SK-N-SH treated with all-trans-retinoic acid at 6 μM for 48 hours (cell line): ENCODE data around the gene PITRM1.

Source experiments
- ATAC-seq: fragments of 200-7000 bp; cut with Tn5 transposase; 3 replicates; pipeline ENCODE4 v1.9.1; 2020; ENCODE audit warnings: mild to moderate bottlenecking, moderate library complexity
- BACH2 ChIP-seq: fragments of 250-450 bp; sonication (Bioruptor Pico); IDR thresholded peaks from 2 replicates; pipeline ENCODE4 v1.9.0; 2021; ENCODE audit warnings: mild to moderate bottlenecking, borderline replicate concordance
- CSDC2 ChIP-seq: fragments of 250-450 bp; sonication (Bioruptor Pico); IDR thresholded peaks from 2 replicates; pipeline ENCODE4 v1.5.0; 2020; ENCODE audit warnings: mild to moderate bottlenecking, moderate library complexity
- ESRRG ChIP-seq: fragments of 250-450 bp; sonication (Bioruptor Pico); IDR thresholded peaks from 2 replicates; pipeline ENCODE4 v1.6.1; 2021; ENCODE audit warnings: mild to moderate bottlenecking
- GLIS3 ChIP-seq: fragments of 250-450 bp; sonication (Bioruptor Pico); IDR thresholded peaks from 2 replicates; pipeline ENCODE4 v1.5.0; 2020; ENCODE audit warnings: mild to moderate bottlenecking, moderate library complexity
- ISL1 ChIP-seq: fragments of 250-450 bp; sonication (Bioruptor Pico); IDR thresholded peaks from 2 replicates; pipeline ENCODE4 v2.1.2; 2022; ENCODE audit warnings: mild to moderate bottlenecking, moderate library complexity
- OSR1 ChIP-seq: fragments of 250-450 bp; sonication (Bioruptor Pico); IDR thresholded peaks from 2 replicates; pipeline ENCODE4 v1.8.0; 2022; ENCODE audit warnings: moderate library complexity, mild to moderate bottlenecking, inconsistent platforms
- SNAI2 ChIP-seq: fragments of 250-450 bp; sonication (Bioruptor Pico); IDR thresholded peaks from 2 replicates; pipeline ENCODE4 v1.5.0; 2020; ENCODE audit warnings: mild to moderate bottlenecking, moderate library complexity
- TCF4 ChIP-seq: fragments of 250-450 bp; sonication (Bioruptor Pico); IDR thresholded peaks from 2 replicates; pipeline ENCODE4 v1.8.0; 2021; ENCODE audit warnings: mild to moderate bottlenecking, moderate library complexity, borderline replicate concordance
- TOX ChIP-seq: fragments of 250-450 bp; sonication (Bioruptor Pico); IDR thresholded peaks from 2 replicates; pipeline ENCODE4 v1.8.0; 2021; ENCODE audit warnings: mild to moderate bottlenecking, moderate library complexity, borderline replicate concordance
- ZC3H10 ChIP-seq: fragments of 250-450 bp; sonication (Bioruptor Pico); IDR thresholded peaks from 2 replicates; pipeline ENCODE4 v1.5.1; 2021; ENCODE audit warnings: mild to moderate bottlenecking, moderate library complexity
- ZFP3 ChIP-seq: fragments of 250-450 bp; sonication (Bioruptor Pico); IDR thresholded peaks from 2 replicates; pipeline ENCODE4 v1.5.0; 2020; ENCODE audit warnings: mild to moderate bottlenecking, moderate library complexity
- ZFP30 ChIP-seq: fragments of 450-650 bp; formaldehyde crosslinking; IDR thresholded peaks from 2 replicates; pipeline ENCODE4 v1.5.0; 2022; ENCODE audit warnings: mild to moderate bottlenecking, moderate library complexity
- ZNF565 ChIP-seq: fragments of 450-650 bp; formaldehyde crosslinking; conservative IDR thresholded peaks from 2 replicates; pipeline ENCODE4 v1.5.0; 2020; ENCODE audit warnings: low read depth, mild to moderate bottlenecking, moderate library complexity
- ZNF70 ChIP-seq: fragments of 450-650 bp; formaldehyde crosslinking; IDR thresholded peaks from 2 replicates; pipeline ENCODE4 v1.5.0; 2020; ENCODE audit warnings: mild to moderate bottlenecking, moderate library complexity
- ZNF8 ChIP-seq: fragments of 450-650 bp; formaldehyde crosslinking; IDR thresholded peaks from 2 replicates; pipeline ENCODE4 v1.5.0; 2020; ENCODE audit warnings: mild to moderate bottlenecking, moderate library complexity
- TF ChIP-seq, protein P1 (sequence below): fragments of 250-450 bp; sonication (Bioruptor Pico); IDR thresholded peaks from 2 replicates; pipeline ENCODE4 v1.5.1; 2020; ENCODE audit warnings: low read depth, mild to moderate bottlenecking, moderate library complexity
- TF ChIP-seq, protein P2 (sequence below): fragments of 250-450 bp; sonication (Bioruptor Pico); IDR thresholded peaks from 2 replicates; pipeline ENCODE4 v1.8.0; 2021; ENCODE audit warnings: low read depth, mild to moderate bottlenecking, moderate library complexity, borderline replicate concordance
- TF ChIP-seq, protein P3 (sequence below): fragments of 250-450 bp; sonication (Bioruptor Pico); IDR thresholded peaks from 2 replicates; pipeline ENCODE4 v1.5.1; 2021; ENCODE audit warnings: mild to moderate bottlenecking, moderate library complexity
- TF ChIP-seq, protein P4 (sequence below): fragments of 250-450 bp; sonication (Bioruptor Pico); IDR thresholded peaks from 2 replicates; pipeline ENCODE4 v1.8.0; 2020; ENCODE audit warnings: mild to moderate bottlenecking, moderate library complexity, borderline replicate concordance

PITRM1 gene

DNA sequence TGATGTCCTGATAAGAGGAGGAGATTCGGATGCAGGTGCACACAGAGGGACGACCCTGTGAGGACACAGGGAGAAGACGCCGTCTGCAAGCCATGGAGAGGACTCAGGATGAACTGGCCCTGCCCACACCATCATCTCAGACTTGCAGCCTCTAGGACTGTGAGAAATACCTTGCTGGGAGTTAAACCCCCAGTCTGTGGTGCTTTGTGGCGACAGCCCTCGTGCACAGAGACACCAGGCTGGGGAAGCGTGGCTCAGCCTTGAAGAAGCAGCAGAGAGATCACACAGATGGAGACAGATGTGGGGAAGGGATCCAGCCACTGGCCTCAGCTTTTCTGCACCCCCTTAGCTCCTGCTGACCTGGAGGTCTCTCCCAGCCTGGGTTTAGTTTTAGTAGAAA is 26.3 kb upstream of the PITRM1 start:
- TF ChIP-seq TOX (CRISPR knock-in tag): no peak
- no peak for TF ChIP-seq ZFP30
- TF ChIP-seq BACH2 (CRISPR knock-in tag): no peak
- TF ChIP-seq, protein P1, sequence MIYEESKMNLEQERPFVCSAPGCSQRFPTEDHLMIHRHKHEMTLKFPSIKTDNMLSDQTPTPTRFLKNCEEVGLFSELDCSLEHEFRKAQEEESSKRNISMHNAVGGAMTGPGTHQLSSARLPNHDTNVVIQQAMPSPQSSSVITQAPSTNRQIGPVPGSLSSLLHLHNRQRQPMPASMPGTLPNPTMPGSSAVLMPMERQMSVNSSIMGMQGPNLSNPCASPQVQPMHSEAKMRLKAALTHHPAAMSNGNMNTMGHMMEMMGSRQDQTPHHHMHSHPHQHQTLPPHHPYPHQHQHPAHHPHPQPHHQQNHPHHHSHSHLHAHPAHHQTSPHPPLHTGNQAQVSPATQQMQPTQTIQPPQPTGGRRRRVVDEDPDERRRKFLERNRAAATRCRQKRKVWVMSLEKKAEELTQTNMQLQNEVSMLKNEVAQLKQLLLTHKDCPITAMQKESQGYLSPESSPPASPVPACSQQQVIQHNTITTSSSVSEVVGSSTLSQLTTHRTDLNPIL (CRISPR knock-in tag): no peak
- TF ChIP-seq, protein P2, sequence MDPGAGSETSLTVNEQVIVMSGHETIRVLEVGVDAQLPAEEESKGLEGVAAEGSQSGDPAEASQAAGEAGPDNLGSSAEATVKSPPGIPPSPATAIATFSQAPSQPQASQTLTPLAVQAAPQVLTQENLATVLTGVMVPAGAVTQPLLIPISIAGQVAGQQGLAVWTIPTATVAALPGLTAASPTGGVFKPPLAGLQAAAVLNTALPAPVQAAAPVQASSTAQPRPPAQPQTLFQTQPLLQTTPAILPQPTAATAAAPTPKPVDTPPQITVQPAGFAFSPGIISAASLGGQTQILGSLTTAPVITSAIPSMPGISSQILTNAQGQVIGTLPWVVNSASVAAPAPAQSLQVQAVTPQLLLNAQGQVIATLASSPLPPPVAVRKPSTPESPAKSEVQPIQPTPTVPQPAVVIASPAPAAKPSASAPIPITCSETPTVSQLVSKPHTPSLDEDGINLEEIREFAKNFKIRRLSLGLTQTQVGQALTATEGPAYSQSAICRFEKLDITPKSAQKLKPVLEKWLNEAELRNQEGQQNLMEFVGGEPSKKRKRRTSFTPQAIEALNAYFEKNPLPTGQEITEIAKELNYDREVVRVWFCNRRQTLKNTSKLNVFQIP (CRISPR knock-in tag): no peak
- no peak for TF ChIP-seq ZNF565 (CRISPR knock-in tag)
- TF ChIP-seq CSDC2: no peak
- no peak for TF ChIP-seq SNAI2
- no peak for TF ChIP-seq ZC3H10 (CRISPR knock-in tag)
- ATAC-seq: no peak

DNA sequence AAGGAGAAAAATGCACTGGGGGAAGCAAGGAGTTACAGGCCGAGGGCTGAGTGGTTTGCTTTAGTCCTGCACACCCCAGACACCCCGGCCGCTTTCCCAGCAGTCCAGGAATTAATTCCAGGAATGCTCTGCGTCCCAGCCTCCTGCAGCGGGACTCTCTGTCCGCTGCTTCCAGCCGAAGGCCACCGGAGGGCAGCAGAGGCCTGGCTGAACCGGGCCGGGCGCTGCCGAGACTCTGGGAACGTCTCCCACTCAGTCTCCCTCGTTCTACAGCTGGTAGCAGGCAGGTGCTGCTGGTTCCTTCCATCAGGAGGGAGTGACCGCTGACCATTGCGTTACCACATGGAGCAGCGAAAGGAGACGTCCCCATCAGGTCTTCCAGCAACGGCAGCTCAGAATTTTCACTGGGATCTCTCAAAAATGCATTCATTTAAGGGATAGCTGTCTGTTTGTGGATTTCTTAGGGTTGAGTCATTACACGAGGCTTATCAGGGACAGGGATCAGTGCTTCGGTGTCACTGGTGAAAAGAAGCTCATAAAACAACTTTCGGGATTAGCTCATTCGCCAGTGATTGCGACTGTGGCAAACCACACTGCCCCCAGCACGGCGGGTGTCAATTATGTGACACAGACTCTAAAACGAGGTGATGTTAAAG is 24.9 kb upstream of the PITRM1 start:
- ATAC-seq: peak; percentile 97
- no peak for TF ChIP-seq GLIS3 (CRISPR knock-in tag)
- no peak for TF ChIP-seq ESRRG
- TF ChIP-seq ISL1: peak; percentile 34
- TF ChIP-seq, protein P1 (CRISPR knock-in tag): 0 out of 2 replicates have a peak, but pooled peaks have one; percentile 52

DNA sequence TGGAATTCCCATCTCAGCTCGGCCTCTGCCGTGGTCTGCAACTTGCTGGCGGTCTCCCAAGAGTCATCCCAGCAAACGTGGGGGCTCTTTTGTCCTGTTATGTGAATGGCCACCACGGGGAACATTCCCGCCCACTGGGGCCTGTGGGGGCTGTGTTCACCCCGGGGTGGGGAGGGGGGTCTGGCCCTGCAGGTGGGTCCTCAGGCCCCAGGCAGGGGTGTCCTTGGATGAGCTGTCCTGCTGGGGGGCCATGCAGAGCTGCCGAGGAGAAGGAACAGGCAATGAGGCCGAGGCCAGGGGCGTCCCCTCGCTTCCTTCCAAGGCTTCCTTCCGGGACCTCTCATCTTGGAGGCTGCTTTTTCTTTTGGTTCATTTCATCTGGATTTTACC is 24.4 kb upstream of the PITRM1 start:
- TF ChIP-seq ZNF8 (CRISPR knock-in tag): no peak
- no peak for TF ChIP-seq ZC3H10 (CRISPR knock-in tag)
- no peak for TF ChIP-seq TCF4 (CRISPR knock-in tag)
- TF ChIP-seq, protein P3, sequence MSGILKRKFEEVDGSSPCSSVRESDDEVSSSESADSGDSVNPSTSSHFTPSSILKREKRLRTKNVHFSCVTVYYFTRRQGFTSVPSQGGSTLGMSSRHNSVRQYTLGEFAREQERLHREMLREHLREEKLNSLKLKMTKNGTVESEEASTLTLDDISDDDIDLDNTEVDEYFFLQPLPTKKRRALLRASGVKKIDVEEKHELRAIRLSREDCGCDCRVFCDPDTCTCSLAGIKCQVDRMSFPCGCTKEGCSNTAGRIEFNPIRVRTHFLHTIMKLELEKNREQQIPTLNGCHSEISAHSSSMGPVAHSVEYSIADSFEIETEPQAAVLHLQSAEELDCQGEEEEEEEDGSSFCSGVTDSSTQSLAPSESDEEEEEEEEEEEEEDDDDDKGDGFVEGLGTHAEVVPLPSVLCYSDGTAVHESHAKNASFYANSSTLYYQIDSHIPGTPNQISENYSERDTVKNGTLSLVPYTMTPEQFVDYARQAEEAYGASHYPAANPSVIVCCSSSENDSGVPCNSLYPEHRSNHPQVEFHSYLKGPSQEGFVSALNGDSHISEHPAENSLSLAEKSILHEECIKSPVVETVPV (CRISPR knock-in tag): no peak
- no peak for TF ChIP-seq CSDC2
- TF ChIP-seq ZFP3 (CRISPR knock-in tag): no peak
- TF ChIP-seq SNAI2: no peak
- TF ChIP-seq, protein P4, sequence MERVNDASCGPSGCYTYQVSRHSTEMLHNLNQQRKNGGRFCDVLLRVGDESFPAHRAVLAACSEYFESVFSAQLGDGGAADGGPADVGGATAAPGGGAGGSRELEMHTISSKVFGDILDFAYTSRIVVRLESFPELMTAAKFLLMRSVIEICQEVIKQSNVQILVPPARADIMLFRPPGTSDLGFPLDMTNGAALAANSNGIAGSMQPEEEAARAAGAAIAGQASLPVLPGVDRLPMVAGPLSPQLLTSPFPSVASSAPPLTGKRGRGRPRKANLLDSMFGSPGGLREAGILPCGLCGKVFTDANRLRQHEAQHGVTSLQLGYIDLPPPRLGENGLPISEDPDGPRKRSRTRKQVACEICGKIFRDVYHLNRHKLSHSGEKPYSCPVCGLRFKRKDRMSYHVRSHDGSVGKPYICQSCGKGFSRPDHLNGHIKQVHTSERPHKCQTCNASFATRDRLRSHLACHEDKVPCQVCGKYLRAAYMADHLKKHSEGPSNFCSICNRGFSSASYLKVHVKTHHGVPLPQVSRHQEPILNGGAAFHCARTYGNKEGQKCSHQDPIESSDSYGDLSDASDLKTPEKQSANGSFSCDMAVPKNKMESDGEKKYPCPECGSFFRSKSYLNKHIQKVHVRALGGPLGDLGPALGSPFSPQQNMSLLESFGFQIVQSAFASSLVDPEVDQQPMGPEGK (CRISPR knock-in tag): no peak
- TF ChIP-seq ISL1: no peak
- TF ChIP-seq OSR1: no peak
- TF ChIP-seq, protein P1 (CRISPR knock-in tag): no peak
- no peak for TF ChIP-seq BACH2 (CRISPR knock-in tag)
- TF ChIP-seq ZNF70: no peak
- no peak for ATAC-seq

DNA sequence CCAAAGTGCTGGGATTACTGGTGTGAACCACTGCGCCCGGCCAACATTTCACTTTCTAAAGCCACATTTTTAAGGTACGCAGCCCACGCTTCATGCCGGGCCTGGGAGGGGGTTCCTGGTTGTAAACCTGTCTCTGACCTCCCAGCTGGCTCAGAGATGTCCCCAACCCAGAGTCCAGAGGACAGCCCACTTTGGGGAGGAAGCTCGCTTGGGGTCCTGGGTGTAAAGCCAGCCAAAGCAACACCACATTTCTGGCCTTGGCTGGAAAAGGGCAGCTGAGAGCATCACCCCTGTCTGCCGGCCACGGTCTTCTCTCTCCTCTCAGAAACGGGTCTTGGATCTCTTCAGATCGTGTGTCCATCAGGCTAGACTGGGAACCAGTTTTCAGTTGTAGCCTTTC is 23.9 kb upstream of the PITRM1 start:
- TF ChIP-seq ZFP30: no peak
- no peak for TF ChIP-seq ZNF8 (CRISPR knock-in tag)
- no peak for TF ChIP-seq OSR1
- TF ChIP-seq ZFP3 (CRISPR knock-in tag): no peak
- no peak for TF ChIP-seq CSDC2
- no peak for TF ChIP-seq ESRRG
- TF ChIP-seq ZNF70: no peak
- no peak for ATAC-seq
